ENCODE measurements around the gene NUDT14.

NUDT14 gene

DNA sequence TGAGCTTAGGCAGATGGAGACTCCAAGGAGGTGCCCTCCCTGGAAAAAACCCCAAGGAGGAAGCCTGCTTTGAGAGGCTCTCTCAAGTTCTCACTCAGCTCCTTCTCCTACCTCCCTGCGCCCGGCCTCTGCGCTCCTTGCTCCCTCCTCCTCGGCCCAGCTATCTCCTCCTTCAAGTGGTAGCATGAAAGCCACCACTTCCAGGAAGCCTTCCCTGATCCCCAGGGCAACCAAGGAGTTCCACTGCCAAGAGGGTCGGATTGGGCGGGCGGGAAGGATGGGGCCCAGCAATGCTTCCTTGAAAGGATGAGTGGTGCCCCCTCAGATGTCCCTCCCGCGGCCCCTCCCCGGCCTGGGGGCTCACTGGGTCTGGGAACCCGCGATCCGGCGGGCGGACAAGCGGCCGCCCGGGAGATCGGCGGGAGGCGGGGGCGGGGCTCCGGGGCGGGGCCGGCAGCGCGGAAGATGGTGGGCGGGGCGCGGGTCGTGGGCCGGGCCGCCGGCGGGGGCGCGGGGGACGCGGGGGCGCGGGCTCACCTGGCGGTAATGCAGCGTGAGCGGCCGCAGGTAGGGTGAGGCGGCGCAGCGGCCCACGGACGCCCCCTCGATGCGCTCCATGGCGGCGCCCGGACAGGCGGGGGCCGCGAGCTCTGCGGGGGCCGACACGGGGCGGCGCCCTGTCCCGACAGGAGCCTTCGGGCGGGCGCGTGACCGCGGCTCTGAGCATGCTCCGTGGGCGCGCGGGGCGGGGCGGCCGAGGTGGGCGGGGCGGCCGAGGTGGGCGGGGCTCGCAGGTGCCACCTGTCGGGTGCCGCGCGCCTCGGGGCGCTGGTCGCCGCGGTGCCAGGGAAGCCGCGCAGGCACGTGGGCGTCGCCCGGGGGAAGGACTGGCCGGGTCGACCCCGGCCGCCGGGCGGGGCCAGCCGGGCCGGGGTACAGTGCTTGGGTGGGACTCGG is at the start of gene NUDT14:
NUDT14 (minus strand) TSS at position 721 of the 957 bp plus-strand sequence; CDS start at position 618, 103 bp downstream.
- peak; percentile 70 for ATAC-seq
- no peak for TF ChIP-seq RARB (CRISPR knock-in tag; IDR thresholded peaks at IDR 0.05)
- TF ChIP-seq, protein P1, sequence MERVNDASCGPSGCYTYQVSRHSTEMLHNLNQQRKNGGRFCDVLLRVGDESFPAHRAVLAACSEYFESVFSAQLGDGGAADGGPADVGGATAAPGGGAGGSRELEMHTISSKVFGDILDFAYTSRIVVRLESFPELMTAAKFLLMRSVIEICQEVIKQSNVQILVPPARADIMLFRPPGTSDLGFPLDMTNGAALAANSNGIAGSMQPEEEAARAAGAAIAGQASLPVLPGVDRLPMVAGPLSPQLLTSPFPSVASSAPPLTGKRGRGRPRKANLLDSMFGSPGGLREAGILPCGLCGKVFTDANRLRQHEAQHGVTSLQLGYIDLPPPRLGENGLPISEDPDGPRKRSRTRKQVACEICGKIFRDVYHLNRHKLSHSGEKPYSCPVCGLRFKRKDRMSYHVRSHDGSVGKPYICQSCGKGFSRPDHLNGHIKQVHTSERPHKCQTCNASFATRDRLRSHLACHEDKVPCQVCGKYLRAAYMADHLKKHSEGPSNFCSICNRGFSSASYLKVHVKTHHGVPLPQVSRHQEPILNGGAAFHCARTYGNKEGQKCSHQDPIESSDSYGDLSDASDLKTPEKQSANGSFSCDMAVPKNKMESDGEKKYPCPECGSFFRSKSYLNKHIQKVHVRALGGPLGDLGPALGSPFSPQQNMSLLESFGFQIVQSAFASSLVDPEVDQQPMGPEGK (CRISPR knock-in tag; IDR thresholded peaks at IDR 0.05; ENCODE audit: borderline replicate concordance): 0 out of 2 replicates have a peak, but pooled peaks have one; percentile 47

DNA sequence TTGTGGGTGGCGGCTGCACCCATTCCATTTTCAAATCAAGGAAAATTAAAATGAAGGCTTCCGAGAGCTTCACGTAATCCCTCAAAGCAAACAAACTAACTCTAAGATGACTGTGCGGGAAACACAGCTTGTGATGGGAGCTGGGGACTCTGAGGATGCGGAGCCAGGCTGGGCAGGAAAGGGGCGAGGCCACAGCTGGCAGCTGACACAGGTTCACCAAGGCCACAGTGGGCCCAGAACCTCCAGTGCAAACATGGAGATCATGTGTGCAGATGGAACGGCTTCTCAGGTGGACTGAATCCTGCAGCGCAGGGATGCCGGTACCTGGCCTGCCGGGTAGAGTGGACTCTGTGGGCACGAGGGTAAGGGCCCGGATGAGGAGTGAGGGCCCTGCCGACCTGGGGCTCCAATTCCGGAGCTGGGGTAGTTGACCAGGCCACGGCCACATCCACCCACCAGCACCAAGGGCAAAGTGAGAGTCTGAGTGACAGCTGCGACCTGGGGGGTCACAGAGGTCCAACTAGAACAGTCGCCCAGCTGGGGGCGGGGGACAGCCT is 48.1 kb upstream of the NUDT14 start:
- ATAC-seq: no peak
- no peak for TF ChIP-seq BACH2 (CRISPR knock-in tag; IDR thresholded peaks at IDR 0.05; ENCODE audit: borderline replicate concordance)
- TF ChIP-seq CSDC2 (CRISPR knock-in tag; IDR thresholded peaks at IDR 0.05): no peak
- TF ChIP-seq, protein P1 (CRISPR knock-in tag; IDR thresholded peaks at IDR 0.05; ENCODE audit: borderline replicate concordance): no peak
- no peak for TF ChIP-seq ARNTL (CRISPR knock-in tag; IDR thresholded peaks at IDR 0.05; ENCODE audit: borderline replicate concordance, low read depth)
- no peak for TF ChIP-seq ZNF8 (CRISPR knock-in tag; IDR thresholded peaks at IDR 0.05)
- no peak for TF ChIP-seq ZFP30 (CRISPR knock-in tag; IDR thresholded peaks at IDR 0.05)
- no peak for TF ChIP-seq OSR1 (CRISPR knock-in tag; IDR thresholded peaks at IDR 0.05)
- no peak for TF ChIP-seq ZFP3 (CRISPR knock-in tag; IDR thresholded peaks at IDR 0.05)
- TF ChIP-seq ZC3H10 (CRISPR knock-in tag; IDR thresholded peaks at IDR 0.05): no peak
- TF ChIP-seq ESRRG (CRISPR knock-in tag; IDR thresholded peaks at IDR 0.05): no peak
- TF ChIP-seq ISL1 (CRISPR knock-in tag; IDR thresholded peaks at IDR 0.05): no peak
- no peak for TF ChIP-seq PPARA (CRISPR knock-in tag; IDR thresholded peaks at IDR 0.05; ENCODE audit: borderline replicate concordance)
- no peak for TF ChIP-seq RARB (CRISPR knock-in tag; IDR thresholded peaks at IDR 0.05)
- no peak for TF ChIP-seq ZNF70 (CRISPR knock-in tag; IDR thresholded peaks at IDR 0.05)
- TF ChIP-seq SNAI2 (CRISPR knock-in tag; IDR thresholded peaks at IDR 0.05): no peak
- TF ChIP-seq, protein P2, sequence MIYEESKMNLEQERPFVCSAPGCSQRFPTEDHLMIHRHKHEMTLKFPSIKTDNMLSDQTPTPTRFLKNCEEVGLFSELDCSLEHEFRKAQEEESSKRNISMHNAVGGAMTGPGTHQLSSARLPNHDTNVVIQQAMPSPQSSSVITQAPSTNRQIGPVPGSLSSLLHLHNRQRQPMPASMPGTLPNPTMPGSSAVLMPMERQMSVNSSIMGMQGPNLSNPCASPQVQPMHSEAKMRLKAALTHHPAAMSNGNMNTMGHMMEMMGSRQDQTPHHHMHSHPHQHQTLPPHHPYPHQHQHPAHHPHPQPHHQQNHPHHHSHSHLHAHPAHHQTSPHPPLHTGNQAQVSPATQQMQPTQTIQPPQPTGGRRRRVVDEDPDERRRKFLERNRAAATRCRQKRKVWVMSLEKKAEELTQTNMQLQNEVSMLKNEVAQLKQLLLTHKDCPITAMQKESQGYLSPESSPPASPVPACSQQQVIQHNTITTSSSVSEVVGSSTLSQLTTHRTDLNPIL (CRISPR knock-in tag; IDR thresholded peaks at IDR 0.05; ENCODE audit: low read depth): no peak

DNA sequence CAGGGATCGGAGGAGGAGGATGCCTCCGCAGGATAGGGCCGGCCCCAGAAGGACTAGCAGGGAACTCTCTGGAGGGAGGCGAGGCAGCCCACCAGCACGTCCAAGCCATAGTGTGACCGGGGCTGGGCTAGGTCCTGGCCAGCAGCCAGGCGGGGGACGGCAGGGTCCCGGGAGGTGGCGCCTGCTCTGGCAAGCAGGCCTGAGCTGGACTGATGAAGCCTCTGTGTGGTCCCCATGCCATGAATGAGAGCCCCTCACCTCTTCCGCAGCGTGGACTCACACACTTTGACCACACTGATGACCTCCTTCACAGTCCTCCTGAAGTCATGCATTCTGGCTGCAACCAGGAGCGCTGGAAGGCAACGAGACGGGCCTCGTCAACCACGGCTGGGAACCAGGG is 47.5 kb upstream of the NUDT14 start:
- TF ChIP-seq ZNF70 (CRISPR knock-in tag; IDR thresholded peaks at IDR 0.05) (no peak), SNAI2 (CRISPR knock-in tag; IDR thresholded peaks at IDR 0.05) (no peak), CSDC2 (CRISPR knock-in tag; IDR thresholded peaks at IDR 0.05) (no peak), ISL1 (CRISPR knock-in tag; IDR thresholded peaks at IDR 0.05) (no peak), RARB (CRISPR knock-in tag; IDR thresholded peaks at IDR 0.05) (no peak), TOX (CRISPR knock-in tag; IDR thresholded peaks at IDR 0.05; ENCODE audit: borderline replicate concordance) (no peak), TCF4 (CRISPR knock-in tag; IDR thresholded peaks at IDR 0.05; ENCODE audit: borderline replicate concordance) (no peak)
- ATAC-seq: no peak

DNA sequence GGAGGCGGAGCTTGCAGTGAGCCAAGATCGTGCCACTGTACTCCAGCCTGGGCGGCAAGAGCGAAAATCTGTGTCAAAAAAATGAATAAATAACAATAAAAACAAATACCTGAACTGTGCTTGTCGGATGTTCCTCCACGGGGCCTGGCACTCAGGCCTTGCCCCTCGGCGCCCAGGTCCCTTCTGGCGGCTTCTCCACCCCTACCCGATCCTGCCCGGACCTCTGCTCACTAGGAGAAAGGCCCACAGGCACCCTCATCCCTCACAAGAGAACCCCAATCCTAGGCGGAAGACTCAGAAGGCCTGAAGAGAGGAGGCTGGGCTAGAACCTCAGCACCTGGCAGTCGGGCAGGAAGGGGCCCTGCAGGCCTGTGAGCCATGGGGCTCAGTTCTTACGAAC is 46.2 kb upstream of the NUDT14 start:
- TF ChIP-seq ISL1 (CRISPR knock-in tag; IDR thresholded peaks at IDR 0.05) (no peak), BACH2 (CRISPR knock-in tag; IDR thresholded peaks at IDR 0.05; ENCODE audit: borderline replicate concordance) (no peak), ARNTL (CRISPR knock-in tag; IDR thresholded peaks at IDR 0.05; ENCODE audit: borderline replicate concordance, low read depth) (no peak), TOX (CRISPR knock-in tag; IDR thresholded peaks at IDR 0.05; ENCODE audit: borderline replicate concordance) (no peak), RARB (CRISPR knock-in tag; IDR thresholded peaks at IDR 0.05) (no peak)
- TF ChIP-seq, protein P3, sequence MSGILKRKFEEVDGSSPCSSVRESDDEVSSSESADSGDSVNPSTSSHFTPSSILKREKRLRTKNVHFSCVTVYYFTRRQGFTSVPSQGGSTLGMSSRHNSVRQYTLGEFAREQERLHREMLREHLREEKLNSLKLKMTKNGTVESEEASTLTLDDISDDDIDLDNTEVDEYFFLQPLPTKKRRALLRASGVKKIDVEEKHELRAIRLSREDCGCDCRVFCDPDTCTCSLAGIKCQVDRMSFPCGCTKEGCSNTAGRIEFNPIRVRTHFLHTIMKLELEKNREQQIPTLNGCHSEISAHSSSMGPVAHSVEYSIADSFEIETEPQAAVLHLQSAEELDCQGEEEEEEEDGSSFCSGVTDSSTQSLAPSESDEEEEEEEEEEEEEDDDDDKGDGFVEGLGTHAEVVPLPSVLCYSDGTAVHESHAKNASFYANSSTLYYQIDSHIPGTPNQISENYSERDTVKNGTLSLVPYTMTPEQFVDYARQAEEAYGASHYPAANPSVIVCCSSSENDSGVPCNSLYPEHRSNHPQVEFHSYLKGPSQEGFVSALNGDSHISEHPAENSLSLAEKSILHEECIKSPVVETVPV (CRISPR knock-in tag; IDR thresholded peaks at IDR 0.05): no peak
- ATAC-seq: no peak
